Measurements from ENCODE around the gene SLC2A9.

GRCh38 chr4:9989918-9990635 is 31.2 kb downstream of the SLC2A9 start:
- TF ChIP-seq POLR2A (IDR thresholded peaks at IDR 0.05) (no peak), CTCF (IDR thresholded peaks at IDR 0.05) (no peak), POLR2AphosphoS5 (IDR thresholded peaks at IDR 0.05) (no peak)

Data from stomach (tissue), 4 donors.